Activated CD8-positive, alpha-beta memory T cell treated with anti-CD3 and anti-CD28 coated beads, Interleukin-2, amount 10 ng/mL, durations not matched to agents 7 days and 5 days (primary cell): ENCODE results near the gene PKN2. TPM values are rescaled to one million over a fixed set of nuclear protein-coding genes. Genes with fewer than 3 reads are reported as not detected.
"Not testable (repeated sequence)": the region's sequence is repeated elsewhere in the genome, so short reads cannot be mapped to it uniquely, and the experiment has no call there.

Experiments used
- ATAC-seq: fragments of 150-1000 bp; cut with Tn5 transposase; one replicate; pipeline ENCODE4 v1.10.0; 2021; ENCODE audit warnings: moderate library complexity
- CTCF ChIA-PET: fragments of 350-600 bp; sonication (Branson Sonifier 250); formaldehyde crosslinking; loops from one replicate; lab custom pipeline; 2021; ENCODE audit warnings: antibody characterized with exemption; lab: Charles Lee
- DNase-seq: peaks from one replicate; pipeline ENCODE4 v3.0.0-alpha.2; 2020
- H3K27ac Mint-ChIP-seq: one replicate; pipeline ENCODE4 v1.8.0; 2021; ENCODE audit warnings: mild to moderate bottlenecking, mixed read lengths
- H3K27me3 Mint-ChIP-seq: one replicate; pipeline ENCODE4 v1.8.0; 2021; ENCODE audit warnings: mixed read lengths
- H3K36me3 Mint-ChIP-seq: one replicate; pipeline ENCODE4 v1.8.0; 2021; ENCODE audit warnings: mild to moderate bottlenecking, mixed read lengths
- H3K4me1 Mint-ChIP-seq: one replicate; pipeline ENCODE4 v1.8.0; 2021; ENCODE audit warnings: mixed read lengths
- H3K4me3 Mint-ChIP-seq: one replicate; pipeline ENCODE4 v1.8.0; 2021; ENCODE audit warnings: mild to moderate bottlenecking, moderate library complexity, mixed read lengths
- H3K9me3 Mint-ChIP-seq: one replicate; pipeline ENCODE4 v1.8.0; 2022; ENCODE audit warnings: low read depth, mixed read lengths
- total RNA-seq, 2 experiments: library from RNA; stranded (reverse); gene quantifications; one replicate each; pipeline ENCODE4 v1.2.3, GENCODE V29; 2021

Gene PKN2
- total RNA-seq, 2 experiments from 2014 or later = 20.0 to 25.8 TPM

- peaks cover 27% of the 10 kb centered on the region for H3K4me1 Mint-ChIP-seq
- H3K27ac Mint-ChIP-seq = peak overlapping the region; percentile 67
- DNase-seq (no peak), ATAC-seq (peak; percentile 47)
- CTCF ChIA-PET = interaction anchor here (0.9 to 2.0 kb wide), 2 partner anchors 9 to 10 kb away, joined by 3 to 6 read pairs; no protein-coding TSS in a partner anchor
- peaks cover 28% of the 10 kb centered on the region for H3K36me3 Mint-ChIP-seq
- H3K4me3 Mint-ChIP-seq = no peak overlapping the region
- H3K9me3 Mint-ChIP-seq = no peaks in the 10 kb centered on the region
- H3K27me3 Mint-ChIP-seq = no peaks in the 10 kb centered on the region
Measured at GRCh38 chr1:88867743-88868521, 183.9 kb downstream of the PKN2 start.

GRCh38 chr1:88869644-88870043, 185.6 kb downstream of the PKN2 start:
- H3K27me3 Mint-ChIP-seq, DNase-seq, H3K27ac Mint-ChIP-seq, CTCF ChIA-PET, H3K4me3 Mint-ChIP-seq, ATAC-seq, H3K9me3 Mint-ChIP-seq: not testable (repeated sequence)
- Mint-ChIP-seq H3K36me3 (peaks cover 26% of the 10 kb centered on the region), H3K4me1 (peaks cover 33% of the 10 kb centered on the region)

- Mint-ChIP-seq H3K27me3 (no peaks in the 10 kb centered on the region), H3K27ac (no peak overlapping the region), H3K36me3 (peaks cover 21% of the 10 kb centered on the region), H3K4me1 (peaks cover 28% of the 10 kb centered on the region), H3K4me3 (no peak overlapping the region), H3K9me3 (no peaks in the 10 kb centered on the region)
- DNase-seq = no peak
- CTCF ChIA-PET = interaction anchor here (1.2 to 6.3 kb wide), 2 partner anchors 14 to 16 kb away, joined by 3 to 45 read pairs; partner anchors contain the start of gene GTF2B
- ATAC-seq = no peak
Measured at GRCh38 chr1:88873737-88874349, 189.8 kb downstream of the PKN2 start.

GRCh38 chr1:88875595-88875994, 191.5 kb downstream of the PKN2 start:
- CTCF ChIA-PET = interaction anchor here (1.3 to 6.3 kb wide), 7 partner anchors 9 to 220 kb away, joined by 3 to 45 read pairs (median 6); partner anchors contain the start of genes GTF2B and PKN2
- Mint-ChIP-seq H3K9me3 (no peaks in the 10 kb centered on the region), H3K4me1 (peaks cover 26% of the 10 kb centered on the region), H3K27me3 (no peaks in the 10 kb centered on the region), H3K4me3 (no peak overlapping the region), H3K36me3 (peaks cover 14% of the 10 kb centered on the region), H3K27ac (no peak overlapping the region)
- ATAC-seq = no peak
- no peak for DNase-seq

- Mint-ChIP-seq H3K27ac (no peak overlapping the region), H3K27me3 (no peaks in the 10 kb centered on the region), H3K4me3 (no peak overlapping the region), H3K4me1 (peaks cover 25% of the 10 kb centered on the region), H3K9me3 (no peaks in the 10 kb centered on the region), H3K36me3 (peaks cover 14% of the 10 kb centered on the region)
- DNase-seq (no peak), ATAC-seq (no peak)
- CTCF ChIA-PET = interaction anchor here (0.6 to 6.3 kb wide), 25 partner anchors 9 to 224 kb away, joined by 3 to 45 read pairs (median 3); partner anchors contain the start of genes GTF2B and PKN2
Measured at GRCh38 chr1:88876573-88877365, 192.7 kb downstream of the PKN2 start.

GRCh38 chr1:88877382-88877825, 193.3 kb downstream of the PKN2 start:
- Mint-ChIP-seq H3K36me3 (peaks cover 16% of the 10 kb centered on the region), H3K27me3 (no peaks in the 10 kb centered on the region), H3K4me1 (peaks cover 28% of the 10 kb centered on the region), H3K9me3 (no peaks in the 10 kb centered on the region), H3K27ac (no peak overlapping the region), H3K4me3 (no peak overlapping the region)
- DNase-seq (no peak), ATAC-seq (no peak)
- CTCF ChIA-PET = interaction anchor here (0.6 to 6.3 kb wide), 22 partner anchors 8 to 225 kb away, joined by 3 to 45 read pairs (median 3); partner anchors contain the start of genes GTF2B and PKN2

GRCh38 chr1:88877911-88878310, 193.8 kb downstream of the PKN2 start:
- peaks cover 13% of the 10 kb centered on the region for H3K36me3 Mint-ChIP-seq
- H3K27ac Mint-ChIP-seq = no peak overlapping the region
- no peaks in the 10 kb centered on the region for H3K27me3 Mint-ChIP-seq
- H3K4me3 Mint-ChIP-seq = no peak overlapping the region
- DNase-seq = no peak
- no peak for ATAC-seq
- H3K4me1 Mint-ChIP-seq = peaks cover 33% of the 10 kb centered on the region
- H3K9me3 Mint-ChIP-seq = no peaks in the 10 kb centered on the region
- CTCF ChIA-PET = interaction anchor here (1.0 to 6.3 kb wide), 11 partner anchors 10 to 225 kb away, joined by 3 to 45 read pairs (median 4); partner anchors contain the start of gene GTF2B

- H3K27ac Mint-ChIP-seq = no peak overlapping the region
- H3K27me3 Mint-ChIP-seq = no peaks in the 10 kb centered on the region
- peaks cover 15% of the 10 kb centered on the region for H3K36me3 Mint-ChIP-seq
- H3K9me3 Mint-ChIP-seq = no peaks in the 10 kb centered on the region
- no peak overlapping the region for H3K4me3 Mint-ChIP-seq
- ATAC-seq = no peak
- no peak for DNase-seq
- CTCF ChIA-PET = interaction anchor here (1.0 to 6.3 kb wide), 7 partner anchors 11 to 223 kb away, joined by 3 to 45 read pairs (median 4); partner anchors contain the start of gene GTF2B
- H3K4me1 Mint-ChIP-seq = peaks cover 39% of the 10 kb centered on the region
Measured at GRCh38 chr1:88878731-88879130, 194.7 kb downstream of the PKN2 start.

GRCh38 chr1:88880717-88881116, 196.6 kb downstream of the PKN2 start:
- H3K4me3 Mint-ChIP-seq, ATAC-seq, H3K27ac Mint-ChIP-seq, H3K9me3 Mint-ChIP-seq, DNase-seq, H3K27me3 Mint-ChIP-seq: not testable (repeated sequence)
- Mint-ChIP-seq H3K36me3 (peaks cover 19% of the 10 kb centered on the region), H3K4me1 (peaks cover 33% of the 10 kb centered on the region)
- CTCF ChIA-PET = interaction anchor here (0.7 to 1.2 kb wide), 4 partner anchors 108 to 576 kb away, joined by 3 to 4 read pairs (median 3); no protein-coding TSS in a partner anchor

- DNase-seq = no peak
- H3K36me3 Mint-ChIP-seq = peaks cover 26% of the 10 kb centered on the region
- H3K9me3 Mint-ChIP-seq = no peaks in the 10 kb centered on the region
- H3K4me1 Mint-ChIP-seq = peaks cover 39% of the 10 kb centered on the region
- CTCF ChIA-PET = interaction anchor here (1.0 kb wide), 1 partner anchor 8 kb away, joined by 5 read pairs; the partner anchor contains the start of gene GTF2B
- ATAC-seq = no peak
- no peaks in the 10 kb centered on the region for H3K27me3 Mint-ChIP-seq
- no peak overlapping the region for H3K27ac Mint-ChIP-seq
- no peak overlapping the region for H3K4me3 Mint-ChIP-seq
Measured at GRCh38 chr1:88883156-88883555, 199.1 kb downstream of the PKN2 start.
